Activated CD4-positive, alpha-beta T cell treated with anti-CD3 and anti-CD28 coated beads, Interleukin-2, amount 50 U/mL, for 24 hours (primary cell): Measurements from ENCODE around the gene FAM89B.
A peak's percentile ranks its signal among the peaks of the same experiment; 100 is the strongest.
"Not testable (repeated sequence)": the region's sequence is repeated elsewhere in the genome, so short reads cannot be mapped to it uniquely, and the experiment has no call there.

ENCODE experiments used
- DNase-seq, 2 donors: peaks; one replicate each; pipeline ENCODE4 v3.0.0-alpha.2; 2020; ENCODE audit warnings: low read depth in 1 of 2, low spot score in 1 of 2

The FAM89B gene

DNA sequence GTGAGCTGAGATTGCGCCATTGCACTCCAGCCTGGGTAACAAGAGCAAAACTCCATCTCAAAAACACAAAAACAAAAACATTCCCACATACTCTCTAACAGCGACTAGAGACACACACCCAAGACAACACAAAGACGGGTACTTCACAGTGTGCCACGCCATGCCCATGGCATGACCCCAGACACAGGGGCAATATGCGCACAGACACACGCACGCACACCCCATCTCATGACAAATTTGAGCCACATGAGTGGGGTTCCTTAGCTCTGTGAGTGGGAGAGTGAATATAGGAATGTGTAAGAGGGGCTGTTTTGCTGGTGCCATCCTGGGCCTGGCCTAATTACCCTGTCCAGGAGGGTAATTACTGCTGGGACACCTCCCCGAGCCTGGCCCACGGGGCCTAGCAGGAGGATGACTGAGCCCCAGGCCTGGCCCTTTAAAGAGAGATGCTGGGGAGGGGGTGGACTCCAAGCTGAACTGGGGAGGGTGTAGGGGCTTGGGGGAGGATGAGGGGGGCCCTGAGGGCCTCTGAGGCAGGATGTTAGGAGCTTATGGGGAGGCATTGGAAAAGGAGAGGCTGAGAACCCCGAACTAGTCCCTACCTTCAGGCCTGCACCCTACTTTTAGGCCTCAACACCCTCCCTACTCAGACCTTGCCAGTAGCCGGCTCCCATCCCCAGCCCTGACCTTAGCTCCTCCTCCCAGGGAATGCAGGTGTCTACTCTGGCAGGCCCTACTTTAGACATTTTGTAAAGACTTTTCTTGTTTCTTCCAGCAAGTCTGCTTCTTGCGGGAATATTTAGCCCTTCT, 15.7 kb upstream of the FAM89B start:
- DNase-seq, result no peak

DNA sequence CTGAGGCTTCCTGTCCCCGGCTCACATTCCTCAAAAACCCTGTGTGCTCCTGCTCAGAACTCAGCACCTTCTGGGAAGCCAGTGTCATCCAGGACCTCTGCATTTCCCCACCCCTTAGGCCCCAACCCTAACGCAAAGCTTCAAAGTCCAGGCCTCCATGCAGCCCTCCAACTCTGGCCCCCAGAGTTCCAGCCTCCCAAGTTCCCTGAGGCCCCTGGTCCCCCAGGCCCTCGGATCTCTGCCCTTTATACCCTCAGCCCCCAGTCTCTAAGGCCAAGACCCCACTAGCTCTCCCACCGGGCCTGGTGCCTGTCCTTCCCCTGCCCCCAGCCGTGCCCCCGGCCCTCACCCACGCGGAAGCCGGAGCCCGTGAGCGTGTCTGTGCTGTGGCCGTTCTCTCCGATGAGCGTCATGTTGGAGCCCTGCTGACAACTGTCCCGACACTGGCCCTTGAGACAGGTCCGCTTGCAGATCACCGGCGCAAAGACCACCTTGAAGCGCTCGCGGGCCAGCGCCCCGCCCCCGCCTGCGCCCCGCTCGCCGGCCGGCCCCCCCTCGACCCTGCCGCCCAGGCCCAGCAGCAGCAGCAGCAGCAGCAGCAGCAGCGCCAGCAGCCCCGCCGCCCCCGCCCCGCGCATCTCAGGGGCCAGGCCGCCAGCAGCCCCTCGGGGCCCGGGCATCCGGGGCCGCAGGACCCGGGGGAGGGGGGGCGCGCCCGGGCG, 14.9 kb upstream of the FAM89B start:
- DNase-seq, result no peak

DNA sequence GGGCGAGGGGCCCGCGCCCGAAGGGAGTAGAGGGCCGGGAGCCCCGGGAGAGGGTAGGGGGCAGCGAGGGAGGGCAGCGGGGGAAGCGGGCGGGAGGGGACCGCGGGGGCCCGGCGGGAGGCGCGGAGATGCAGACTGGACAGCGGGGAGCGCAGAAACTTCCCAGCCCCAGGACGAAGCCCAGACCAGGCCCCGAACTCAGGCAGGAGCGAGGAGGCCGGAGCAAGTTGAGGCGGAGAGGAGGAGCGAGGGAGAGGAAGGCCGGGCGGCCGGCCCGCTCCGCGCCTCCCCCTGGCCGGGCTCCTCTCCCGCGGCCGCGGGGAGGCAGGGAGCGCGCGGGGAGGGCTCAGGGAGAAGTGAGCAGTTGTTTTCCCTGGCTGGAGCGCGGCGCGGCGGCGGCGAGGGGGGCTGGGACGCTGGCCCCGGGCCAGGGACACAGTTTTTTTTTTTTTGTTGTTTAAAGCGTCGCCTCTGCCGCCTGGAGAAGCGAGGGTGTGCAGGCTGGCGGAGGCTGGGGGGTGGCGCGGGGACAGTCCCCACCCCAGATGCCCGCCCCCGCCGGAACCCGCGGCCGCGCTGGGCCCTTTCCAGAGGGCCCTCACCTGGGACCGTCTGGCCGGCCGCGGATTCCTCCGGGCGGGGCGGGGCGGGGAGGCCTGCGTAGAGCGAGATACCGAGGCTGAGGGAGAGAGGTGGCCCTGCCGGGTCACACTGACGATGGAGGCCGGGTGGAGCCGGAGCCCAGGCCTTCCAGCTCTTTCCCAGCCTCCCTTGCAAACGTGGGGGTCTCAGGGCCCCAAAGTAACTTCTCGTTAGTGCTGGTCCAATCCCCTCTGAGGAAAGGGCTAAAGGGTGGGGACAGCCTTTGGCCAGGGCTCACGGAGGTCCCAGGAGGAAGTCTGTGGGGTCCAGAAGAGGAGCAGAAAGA, 14.1 kb upstream of the FAM89B start, which contains the start of gene LTBP3:
LTBP3 (minus strand) TSS at position 358 of the 928 bp plus-strand sequence. CDS start 400 bp downstream, outside the sequence.
- no peak for DNase-seq

DNA sequence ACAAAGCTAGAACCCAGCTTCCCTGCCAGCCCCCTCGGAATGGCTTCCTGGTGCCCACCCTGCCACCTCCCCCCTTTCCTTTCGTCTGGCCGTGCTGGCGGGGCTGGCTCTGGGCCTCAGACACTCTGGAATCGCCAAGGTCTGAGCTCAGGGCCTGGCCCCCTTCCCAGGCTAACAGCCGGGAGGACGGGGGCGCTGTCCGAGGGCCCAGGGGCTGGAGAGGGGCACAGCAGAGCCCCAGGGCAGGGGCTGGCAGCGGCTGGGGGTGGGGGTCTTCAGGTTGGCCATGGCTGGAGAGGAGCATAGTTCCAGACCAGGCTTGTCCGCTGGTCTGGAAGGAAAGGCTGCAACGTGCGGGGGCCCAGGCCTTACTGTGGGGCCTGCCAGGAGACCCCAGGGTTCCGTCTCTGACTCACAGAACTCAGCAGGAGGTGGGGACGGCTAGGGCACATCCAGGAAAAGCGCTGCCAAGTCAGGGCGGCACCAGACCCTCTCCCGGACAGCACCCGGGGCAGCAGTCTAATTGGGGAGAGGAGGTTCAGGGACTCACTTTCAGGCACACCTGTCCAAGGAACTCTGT, 13.3 kb upstream of the FAM89B start:
- DNase-seq, result no peak

DNA sequence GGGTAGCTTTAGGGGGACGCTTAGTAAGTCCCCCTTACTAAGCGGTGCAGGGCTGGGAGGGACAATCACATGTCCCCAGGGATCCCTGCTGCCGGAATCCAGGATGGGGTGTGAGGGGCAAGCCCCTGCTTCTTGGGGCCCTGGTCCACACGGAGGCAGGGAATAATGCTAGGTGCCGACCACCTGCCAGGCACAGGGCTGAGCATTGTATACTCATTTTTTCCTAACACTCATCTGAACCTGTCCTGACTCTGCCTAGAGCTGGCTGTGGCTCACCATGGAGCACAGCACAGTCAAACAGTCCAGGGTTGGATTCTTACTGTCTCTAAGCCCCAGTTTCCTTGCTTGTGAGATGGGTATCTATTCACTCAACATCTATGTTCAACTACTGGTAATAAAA, 12.8 kb upstream of the FAM89B start:
- DNase-seq, result no peak

GRCh38 chr11:65559951-65560537, 12.3 kb upstream of the FAM89B start:
- DNase-seq, result no peak

GRCh38 chr11:65560555-65561418, 11.6 kb upstream of the FAM89B start:
- no peak for DNase-seq

DNA sequence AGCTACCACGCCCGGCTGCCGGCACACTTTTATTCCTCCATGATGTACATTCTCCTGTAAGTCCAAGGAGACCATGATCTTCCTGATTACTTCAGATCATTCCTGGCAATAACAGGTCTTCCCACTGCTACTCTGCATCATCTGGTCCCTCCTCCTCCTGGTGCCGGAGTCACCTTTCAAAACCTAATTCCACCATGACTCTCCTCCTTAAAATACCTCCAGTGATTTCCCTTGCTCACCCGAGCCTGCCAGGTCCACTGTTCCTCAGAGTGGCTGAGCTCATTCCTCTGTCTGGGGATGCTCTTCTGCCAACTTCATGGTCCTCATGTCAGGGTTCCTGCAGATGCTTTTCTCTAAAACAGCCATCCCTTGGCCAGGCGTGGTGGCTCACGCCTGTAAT, 10.3 kb upstream of the FAM89B start:
- DNase-seq, result no peak

GRCh38 chr11:65562788-65563187, 9.6 kb upstream of the FAM89B start:
- no peak for DNase-seq

- DNase-seq, result no peak
These were observed 8.7 kb upstream of the FAM89B start for GRCh38 chr11:65563601-65564000.

GRCh38 chr11:65564879-65565559, 7.3 kb upstream of the FAM89B start:
- DNase-seq, result not testable (repeated sequence)

GRCh38 chr11:65565624-65566453, 6.5 kb upstream of the FAM89B start:
- DNase-seq, result no peak

DNA sequence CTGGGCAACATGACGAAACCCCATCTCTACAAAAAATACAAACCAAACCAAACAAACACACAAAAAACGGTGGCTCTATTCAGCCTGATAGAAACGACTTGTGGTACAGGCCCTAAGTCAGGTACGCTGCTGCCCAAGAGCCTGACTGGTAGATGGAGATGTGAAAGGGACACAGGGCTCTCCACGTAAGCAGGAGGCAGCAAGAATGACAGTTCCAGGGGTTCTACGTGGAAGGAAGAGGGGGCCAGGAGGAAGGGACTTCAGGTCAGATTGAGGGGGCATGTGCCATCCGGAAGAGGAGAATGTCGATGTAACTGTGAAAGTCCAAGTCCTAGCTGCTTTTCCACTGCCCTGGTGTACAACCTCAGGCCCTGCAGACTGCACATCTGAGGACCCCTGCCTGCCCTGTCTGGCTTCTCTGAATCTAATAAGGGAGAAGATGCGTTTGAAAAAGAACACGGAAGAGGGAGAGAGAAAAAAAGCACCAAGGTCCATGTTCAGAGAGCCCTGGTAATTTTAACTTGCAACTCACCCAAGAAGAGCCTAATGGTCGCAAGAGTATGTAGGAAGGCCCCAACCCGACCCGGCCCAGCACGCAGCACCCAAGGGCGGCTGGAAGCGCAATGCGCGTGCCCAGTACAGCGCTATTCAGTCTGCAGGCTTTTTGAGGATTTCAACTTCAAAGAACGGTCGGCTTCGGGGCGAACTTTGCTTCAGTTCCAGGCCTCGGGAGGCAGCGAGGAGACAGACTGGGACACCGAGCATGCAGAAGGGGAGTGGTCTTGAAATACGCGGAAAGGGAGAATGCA, 3.0 kb upstream of the FAM89B start:
- peak in 1 of 2 donors; percentile 57 for DNase-seq

DNA sequence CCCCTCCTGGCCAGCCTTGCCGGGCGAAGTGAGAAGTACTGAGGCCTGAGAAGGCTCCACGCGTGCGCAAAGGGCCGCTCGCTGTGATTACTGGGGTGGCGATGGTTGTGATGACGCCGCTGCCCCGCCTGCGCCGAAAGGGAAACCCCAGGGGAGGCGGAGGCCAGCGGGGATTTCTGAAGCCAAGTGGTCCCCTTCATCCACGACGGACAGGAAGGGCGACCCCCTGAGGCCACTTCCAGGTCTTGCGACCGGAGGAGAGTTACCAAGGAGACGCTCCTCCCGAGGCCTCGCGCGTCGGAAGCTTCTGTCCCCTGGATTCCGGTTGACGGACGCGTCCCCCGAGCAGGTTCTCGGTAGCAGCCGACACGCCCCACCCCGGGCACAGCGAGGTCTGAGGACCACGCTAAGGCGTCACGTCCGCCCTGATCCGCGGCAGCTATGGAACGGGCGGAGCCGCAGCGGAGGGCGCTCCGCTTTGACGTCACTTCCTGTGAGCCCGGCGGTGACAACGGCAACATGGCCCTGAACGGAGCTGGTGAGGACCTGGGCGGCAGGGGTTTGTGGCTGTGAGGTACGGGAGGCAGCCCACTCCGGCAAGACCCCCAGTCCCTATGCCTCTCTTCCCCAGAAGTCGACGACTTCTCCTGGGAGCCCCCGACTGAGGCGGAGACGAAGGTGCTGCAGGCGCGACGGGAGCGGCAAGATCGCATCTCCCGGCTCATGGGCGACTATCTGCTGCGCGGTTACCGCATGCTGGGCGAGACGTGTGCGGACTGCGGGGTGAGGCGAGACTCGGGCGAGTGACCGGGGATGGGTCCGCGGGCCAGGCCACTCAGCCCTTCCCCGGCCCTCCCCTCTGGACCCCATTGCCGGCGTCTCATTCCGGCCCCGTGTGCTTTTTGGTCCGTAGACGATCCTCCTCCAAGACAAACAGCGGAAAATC, 2.1 kb upstream of the FAM89B start, which contains the start of gene ZNRD2:
ZNRD2 (plus strand) TSS at position 505 of the 946 bp plus-strand sequence; CDS start at position 520, 15 bp downstream.
- peak; percentile 95 to 97 for DNase-seq

DNA sequence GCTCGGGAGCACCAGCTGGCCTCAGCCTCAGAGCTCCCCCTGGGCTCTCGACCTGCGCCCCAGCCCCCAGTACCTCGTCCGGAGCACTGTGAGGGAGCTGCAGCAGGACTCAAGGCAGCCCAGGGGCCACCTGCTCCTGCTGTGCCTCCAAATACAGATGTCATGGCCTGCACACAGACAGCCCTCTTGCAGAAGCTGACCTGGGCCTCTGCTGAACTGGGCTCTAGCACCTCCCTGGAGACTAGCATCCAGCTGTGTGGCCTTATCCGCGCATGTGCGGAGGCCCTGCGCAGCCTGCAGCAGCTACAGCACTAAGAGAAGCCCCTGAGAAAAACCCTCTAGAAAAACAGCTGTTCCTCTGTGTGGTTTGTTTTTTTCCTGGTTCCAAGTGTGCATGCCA, 918 bp upstream of the FAM89B start:
- DNase-seq, result no peak

DNA sequence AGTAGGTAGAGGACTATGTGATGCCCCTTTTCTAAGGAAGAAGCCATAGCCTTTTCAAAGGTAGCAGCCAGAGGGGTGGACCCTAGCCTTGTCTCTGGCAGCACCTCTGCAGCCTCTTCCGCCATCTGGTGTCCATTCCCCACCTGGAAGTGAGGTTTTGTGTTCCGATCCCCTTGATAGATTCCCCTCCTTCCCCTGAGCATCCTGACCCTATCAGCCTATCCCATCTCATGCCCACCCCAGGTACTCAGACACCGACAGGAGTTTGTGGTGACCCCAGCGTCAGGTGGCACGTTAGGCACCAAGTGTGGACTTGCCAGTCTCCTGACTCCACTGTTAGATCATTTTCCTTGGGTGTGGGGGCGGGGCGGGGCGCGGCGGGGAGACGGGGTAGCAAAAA, 398 bp upstream of the FAM89B start:
- DNase-seq, result no peak
